IPS-11a (cell line): ENCODE measurements around the gene TMTC2.
"Not testable (repeated sequence)": the region's sequence is repeated elsewhere in the genome, so short reads cannot be mapped to it uniquely, and the experiment has no call there.

ENCODE experiments used
- H3K4me3 ChIP-seq: one replicate; pipeline ENCODE4 v1.5.1; 2013; ENCODE audit warnings: low read depth, low read length, control low read depth

TMTC2 gene

DNA sequence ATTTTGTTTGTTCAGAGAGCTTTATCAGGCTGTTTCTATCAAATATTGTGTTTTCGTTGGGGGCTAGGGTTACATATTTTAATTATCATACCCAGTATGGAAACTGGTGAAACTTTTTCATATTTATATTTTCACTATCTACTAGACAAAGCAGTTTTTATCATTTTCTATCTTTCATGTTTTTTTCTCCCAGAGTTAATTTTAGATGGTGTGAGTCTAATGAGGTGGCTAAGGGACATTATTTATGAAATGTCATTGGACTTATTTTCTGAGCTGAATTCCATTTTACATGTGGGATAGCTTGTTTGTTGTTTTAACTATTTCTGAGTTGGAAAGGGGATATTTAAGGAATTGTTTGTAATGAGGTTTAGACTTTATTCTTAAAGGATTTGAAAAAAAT lies 100.3 kb downstream of the TMTC2 start:
- H3K4me3 ChIP-seq, result no peak overlapping the region

DNA sequence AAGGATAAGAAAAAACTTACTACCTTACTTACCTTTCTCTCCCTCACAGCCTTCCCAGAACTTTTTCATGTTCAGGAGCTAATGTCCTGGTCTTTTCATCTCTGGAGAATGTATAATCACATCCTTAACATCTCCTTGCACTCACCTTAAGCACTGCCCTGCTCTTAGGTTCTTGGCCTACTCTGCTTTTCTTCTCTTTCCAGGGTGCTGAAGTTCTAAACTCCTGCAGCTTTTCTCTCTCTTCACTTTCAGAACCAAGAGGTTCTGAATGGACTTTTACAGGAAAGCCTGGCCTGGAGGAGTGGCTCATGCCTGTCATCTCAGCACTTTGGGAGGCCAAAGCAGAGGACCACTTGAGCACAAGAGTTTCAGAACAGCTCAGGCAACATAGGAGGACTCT lies 101.9 kb downstream of the TMTC2 start:
- no peak overlapping the region for H3K4me3 ChIP-seq

DNA sequence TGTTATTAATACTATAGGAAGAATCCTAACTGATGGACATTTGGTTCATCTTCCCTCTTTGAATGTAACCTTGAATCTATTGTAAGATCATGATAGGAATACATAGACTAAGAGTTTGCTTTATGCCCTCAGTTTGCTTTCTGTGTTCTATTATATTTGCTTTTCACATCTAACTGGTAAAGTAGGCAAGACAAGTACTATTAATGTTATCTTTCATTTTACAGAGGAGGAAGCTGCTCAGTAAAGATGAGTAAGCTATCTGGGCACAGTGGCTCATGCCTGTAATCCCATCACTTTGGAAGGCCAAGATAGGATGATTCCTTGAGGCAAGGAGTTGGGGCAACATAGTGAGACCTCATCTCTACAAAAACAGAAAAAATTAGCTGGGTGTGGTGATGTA lies 103.0 kb downstream of the TMTC2 start:
- H3K4me3 ChIP-seq, result no peak overlapping the region

DNA sequence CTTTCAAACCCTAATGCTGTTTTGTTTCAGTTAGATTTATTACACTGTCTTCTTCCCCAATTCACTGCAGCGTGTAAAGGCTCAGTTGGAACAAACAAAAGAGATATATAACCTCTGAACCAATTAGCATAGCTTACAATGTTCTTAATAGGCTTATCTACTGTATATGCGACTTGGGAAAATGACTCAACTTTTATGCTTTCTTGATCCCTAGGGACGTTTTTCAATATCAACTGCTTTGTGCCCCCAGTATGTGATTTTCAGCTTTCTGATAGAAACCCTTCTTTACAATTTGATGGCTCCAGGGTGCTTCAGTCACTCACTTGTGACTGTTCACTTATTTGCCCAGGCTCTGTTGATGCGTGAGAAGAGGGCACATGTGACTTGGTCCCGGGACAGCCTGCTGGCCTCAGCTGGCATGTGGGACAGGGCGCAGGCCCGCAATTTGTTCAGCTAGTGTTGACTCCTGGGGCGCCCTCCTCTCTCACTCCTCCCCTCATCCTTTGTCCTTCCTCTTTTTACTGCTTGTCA lies 107.1 kb downstream of the TMTC2 start:
- H3K4me3 ChIP-seq, result no peak overlapping the region

DNA sequence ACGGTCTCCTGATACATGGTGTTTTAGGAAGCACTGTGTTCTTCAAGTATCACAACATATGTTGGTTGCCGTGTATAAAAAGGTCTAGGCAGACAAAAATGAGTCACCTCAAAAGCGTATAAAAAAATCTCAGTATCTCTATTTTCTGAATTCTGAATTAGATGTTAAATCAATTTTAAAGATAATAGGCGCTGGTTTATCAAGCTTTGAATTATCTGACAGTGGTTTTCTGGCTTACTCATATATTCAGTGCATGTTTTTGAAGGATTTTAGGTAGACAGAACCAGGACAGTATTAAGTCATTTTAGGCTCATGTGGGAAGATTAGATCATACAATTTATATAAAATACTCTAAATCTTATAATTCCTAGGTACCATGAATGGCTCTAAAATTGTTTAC lies 110.8 kb downstream of the TMTC2 start:
- no peak overlapping the region for H3K4me3 ChIP-seq

DNA sequence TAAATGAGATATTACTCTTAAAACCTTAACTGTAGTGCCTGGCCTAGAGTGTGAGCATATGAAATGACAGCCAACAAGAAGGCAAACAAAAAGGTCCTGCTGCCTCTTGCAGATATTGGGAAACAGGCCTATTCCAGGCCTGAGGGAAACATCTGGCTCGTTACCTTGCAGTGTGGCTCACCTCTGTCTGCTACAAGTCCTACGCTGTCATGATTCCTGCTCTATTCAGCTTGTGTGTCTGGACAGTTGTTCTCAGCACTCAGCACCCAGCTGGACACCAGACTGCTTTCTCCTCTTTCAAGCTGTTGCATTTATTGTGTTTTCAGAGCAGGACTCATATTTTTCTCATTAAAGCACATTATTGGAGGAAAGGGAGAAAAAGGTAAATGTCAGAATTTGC lies 113.5 kb downstream of the TMTC2 start:
- no peak overlapping the region for H3K4me3 ChIP-seq

DNA sequence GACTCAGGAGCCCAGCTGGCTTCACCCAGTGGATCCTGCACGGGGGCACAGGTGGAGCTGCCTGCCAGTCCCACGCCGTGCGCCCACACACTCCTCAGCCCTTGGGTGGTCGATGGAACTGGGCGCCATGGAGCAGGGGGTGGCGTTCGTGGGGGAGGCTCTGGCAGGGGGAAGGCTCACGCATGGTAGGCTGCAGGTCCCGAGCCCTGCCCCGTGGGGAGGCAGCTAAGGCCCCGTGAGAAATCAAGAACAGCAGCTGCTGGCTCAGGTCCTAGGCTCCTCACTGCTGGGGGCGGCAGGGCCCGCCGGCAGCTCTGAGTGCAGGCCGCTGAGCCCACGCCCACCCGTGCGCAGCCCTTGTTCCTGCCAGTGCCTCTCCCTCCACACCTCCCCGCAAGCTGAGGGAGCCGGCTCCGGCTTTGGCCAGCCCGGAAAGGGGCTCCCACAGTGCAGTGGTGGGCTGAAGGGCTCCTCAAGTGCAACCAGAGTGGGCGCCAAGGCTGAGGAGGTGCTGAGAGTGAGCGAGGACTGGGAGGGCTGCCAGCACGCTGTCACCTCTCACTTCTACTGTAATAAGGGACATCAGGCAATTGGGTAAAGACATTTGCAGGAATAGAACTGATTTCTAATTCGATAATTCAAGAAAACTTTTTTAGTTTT lies 115.4 kb downstream of the TMTC2 start:
- no peak overlapping the region for H3K4me3 ChIP-seq

DNA sequence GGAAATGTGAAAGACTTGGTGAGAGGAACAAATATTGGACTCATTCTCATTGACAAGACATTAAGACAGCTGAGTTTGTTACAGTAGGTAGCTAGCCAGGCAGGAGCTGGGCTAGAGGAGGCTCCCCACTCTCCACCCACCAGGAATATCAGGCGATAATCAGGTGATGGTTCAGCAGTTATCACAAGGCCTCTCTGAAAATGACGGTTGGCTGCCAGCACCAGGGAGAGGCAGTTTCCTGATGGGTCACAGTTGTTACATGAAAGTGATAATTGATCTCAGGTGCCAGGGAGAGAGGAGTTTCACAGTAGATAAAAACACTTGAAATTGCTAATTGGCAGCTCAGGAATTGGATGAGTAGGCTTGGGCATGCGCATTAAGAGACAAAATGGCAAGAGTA lies 116.5 kb downstream of the TMTC2 start:
- H3K4me3 ChIP-seq, result no peak overlapping the region

DNA sequence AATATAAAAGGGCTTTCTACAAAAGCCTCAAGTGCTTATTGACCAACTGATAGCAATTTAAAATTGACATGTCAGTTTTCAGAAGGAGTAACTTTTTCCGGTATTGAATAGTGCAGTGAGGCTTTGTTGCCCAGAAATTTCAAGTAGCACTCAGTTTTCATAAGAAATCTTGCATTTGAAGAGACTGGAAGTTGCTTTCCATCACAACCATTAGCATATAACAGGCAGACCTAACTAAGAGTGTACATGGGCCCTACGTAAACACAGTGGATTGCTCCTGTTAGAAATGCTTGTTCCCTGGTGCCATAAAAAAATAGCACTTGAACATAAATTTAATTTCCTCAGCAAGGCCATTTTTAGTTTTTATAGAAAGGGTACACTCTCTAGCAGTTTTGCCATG lies 117.9 kb downstream of the TMTC2 start:
- H3K4me3 ChIP-seq, result no peak overlapping the region

DNA sequence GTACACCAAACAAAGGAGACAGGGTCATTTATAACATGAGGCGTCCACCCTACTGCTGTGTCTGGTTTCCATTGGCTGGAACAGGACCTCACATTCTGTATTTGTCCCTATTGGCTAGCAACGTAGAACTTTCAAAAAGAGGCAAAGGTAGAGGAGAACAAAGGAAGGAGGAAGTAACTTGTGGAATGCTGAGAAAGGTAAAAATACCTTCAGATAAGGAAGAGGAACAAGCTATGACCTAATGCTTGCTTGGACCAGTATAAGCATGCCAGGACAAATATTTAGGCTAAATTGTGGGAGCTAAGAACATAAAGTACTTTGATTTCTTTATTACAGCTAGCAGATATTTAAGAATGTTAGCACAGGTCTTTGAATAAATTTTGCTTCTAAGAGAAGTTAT lies 118.3 kb downstream of the TMTC2 start:
- H3K4me3 ChIP-seq, result not testable (repeated sequence)

DNA sequence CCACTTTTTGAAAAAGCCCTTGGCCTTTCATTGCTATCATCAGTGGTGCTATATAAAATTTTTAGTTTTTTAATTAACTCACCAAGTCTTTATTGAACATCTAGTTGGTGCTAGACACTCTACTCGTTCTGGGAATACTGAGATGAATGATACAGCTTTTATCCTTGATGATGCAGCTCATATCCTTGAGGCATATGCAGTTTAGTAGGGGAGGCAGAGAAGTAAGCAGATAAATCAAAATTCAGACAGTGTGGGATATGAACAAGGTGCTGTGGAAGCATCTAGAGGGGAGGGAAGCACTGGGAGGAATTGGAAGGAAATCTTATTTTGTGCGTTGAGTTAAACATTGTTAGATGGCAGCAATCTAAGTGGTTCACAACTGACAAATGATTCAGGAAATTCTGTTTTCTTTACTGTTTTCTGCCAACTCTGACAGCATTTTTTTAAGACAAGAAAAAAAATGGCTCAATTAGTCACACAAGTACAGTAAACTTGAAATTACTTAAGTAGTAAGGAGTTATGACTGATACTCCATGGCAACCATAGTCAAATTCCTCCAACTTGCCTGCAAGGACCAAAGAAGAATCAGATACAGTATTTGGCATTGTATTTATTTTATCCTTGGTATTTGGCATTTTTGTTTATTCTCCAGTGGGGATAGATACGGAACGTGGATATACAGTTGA lies 119.2 kb downstream of the TMTC2 start:
- H3K4me3 ChIP-seq, result no peak overlapping the region

DNA sequence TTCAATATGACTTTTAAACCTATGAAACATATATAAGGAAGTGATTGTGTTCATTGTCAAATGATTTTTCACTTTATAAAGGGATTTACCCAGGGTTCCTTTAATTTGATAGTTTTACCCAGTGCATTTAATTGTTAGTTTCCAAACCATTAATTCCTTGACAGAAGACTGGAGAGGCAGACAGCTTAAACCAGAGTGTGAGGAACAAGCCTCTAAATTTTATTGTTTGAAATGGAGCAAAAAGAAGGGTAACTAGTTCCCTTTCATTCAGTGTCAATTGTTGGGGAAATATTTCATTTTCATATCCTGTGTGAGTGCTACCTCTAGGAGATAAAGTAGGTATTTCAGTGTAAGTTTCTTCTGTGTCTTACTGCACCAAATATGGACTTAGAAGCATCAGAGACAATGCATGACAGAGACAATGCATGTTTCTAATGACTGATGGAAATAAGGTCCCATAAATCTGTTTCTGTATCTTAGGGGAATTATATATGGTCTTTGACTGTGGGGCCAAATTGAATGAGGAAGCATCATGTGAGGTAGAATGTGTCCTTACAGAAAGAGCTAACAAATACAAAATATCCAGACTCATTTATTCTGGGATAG lies 120.5 kb downstream of the TMTC2 start:
- H3K4me3 ChIP-seq, result no peak overlapping the region

DNA sequence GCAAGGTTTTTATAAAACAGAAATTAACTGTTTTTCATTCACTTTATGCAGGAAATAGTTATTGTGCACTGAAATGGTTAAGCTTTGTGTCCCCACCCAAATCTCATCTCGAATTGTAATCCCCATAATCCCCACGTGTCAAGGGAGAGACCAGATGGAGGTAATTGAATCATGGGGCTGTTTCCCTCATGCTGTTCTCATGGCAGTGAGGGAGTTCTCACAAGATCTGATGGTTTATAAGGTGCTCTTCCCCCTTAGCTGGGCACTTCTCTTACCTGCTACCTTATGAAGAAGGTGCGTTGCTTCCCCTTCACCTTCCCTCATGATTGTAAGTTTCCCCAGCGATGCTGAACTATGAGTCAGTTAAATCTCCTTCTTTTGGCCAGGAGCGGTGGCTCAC lies 123.9 kb downstream of the TMTC2 start:
- no peak overlapping the region for H3K4me3 ChIP-seq

DNA sequence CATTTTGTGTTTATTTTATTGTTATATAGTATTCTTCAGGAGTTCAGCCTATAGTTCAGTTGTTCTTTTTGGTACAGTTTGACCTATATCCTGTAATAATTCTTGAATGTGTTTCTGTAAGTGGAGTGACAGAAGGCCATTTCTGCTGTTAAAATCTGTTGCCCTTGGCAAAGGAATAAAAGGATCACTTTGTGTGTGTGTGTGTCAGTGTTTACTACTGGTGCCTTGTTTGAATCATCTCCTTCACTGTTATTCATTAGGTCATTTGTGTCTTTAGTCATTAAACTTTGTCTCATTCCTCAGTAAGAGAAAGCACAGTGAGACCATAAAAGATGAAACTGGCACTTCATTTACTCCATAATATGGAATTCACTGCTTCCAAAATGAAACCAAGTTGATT lies 130.7 kb downstream of the TMTC2 start:
- H3K4me3 ChIP-seq, result no peak overlapping the region

DNA sequence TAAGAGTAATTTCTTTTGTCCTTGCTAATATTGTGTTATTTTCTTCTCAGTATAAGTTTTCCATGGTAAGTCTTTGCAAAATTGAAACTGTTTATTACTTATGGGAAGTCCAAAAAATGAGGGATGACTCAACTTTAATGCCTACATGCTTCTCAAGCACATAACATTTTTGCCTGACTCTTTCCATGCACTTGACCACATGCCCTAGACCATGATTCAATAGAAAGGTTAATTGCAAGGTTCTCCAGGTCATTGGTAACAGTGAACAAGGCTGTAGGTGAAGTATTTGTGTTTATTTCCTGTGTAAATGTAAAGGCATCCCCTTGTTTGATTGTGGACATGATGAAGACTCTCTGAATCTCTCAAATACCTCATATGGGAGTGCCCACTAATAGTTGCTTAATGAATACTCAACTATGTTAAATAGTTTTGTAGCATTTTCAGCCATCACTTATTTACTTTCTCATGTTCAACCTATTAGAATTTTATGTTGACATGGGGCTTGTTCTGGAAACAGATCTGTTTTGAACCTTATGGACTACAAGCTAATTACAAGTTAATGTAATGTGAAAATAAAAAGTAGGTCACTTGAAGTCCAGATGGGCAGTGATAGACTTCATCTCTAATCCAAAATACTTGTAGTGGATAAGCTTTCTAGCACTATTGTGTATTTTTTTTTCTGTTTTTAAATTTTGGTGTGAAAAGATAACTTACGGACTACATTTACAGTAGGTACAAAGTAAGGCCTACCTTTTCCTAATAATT lies 131.7 kb downstream of the TMTC2 start:
- H3K4me3 ChIP-seq, result no peak overlapping the region

DNA sequence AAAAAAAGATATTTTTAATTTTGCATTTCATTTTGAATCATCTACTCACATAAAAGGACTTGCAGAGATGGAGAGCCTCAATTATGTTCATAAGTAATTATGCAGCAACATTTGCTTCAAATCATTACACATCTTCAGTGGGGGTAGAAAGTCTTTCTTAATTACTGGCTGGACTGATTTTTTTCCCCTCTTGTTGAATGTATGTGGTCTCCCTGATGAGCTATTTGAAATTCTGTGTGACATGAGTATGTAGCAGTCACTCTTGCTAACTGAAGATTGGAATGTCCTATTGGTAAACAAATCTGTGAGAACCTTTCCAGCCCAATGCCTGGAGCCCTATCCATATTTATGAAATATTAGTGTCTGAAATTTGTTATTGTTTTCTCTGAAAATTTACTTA lies 139.8 kb downstream of the TMTC2 start:
- no peak overlapping the region for H3K4me3 ChIP-seq

DNA sequence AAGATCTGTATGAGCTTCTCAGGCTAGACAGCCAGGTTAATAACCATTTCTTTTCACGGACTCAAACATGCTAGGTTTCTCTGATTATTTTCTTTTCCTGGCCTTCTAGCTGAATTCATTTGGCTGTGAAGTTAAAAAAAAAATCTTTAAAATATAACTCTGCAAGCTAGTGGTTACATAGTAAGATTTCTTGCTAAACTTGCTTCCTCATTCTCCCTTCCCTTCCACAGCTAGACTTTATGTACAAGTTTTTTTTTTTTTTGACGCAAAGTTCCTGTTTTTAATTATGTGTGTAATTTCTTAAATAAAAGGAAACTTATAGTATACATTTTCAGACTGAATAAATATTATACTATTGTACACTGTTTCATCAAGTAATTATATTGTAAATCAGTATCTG lies 145.4 kb downstream of the TMTC2 start:
- H3K4me3 ChIP-seq, result no peak overlapping the region

DNA sequence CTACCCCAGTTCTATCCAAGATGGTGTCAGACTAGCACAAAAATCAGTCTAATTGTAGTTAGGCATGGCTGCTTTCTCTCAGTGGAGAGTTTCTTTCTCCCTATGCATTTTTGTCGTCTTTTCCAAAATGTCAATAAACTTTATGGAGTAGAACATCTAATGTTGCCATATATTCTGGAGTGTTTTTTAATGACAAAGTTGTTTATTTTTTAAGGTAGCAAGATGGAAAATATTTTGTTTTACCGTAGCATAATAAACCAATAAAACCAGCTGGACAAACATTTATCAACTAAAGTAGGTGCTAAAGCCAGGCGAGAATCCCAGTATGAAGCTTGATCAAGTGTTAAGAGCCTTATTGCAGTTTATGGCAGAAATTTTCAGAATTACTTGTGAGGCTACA lies 146.3 kb downstream of the TMTC2 start:
- no peak overlapping the region for H3K4me3 ChIP-seq

DNA sequence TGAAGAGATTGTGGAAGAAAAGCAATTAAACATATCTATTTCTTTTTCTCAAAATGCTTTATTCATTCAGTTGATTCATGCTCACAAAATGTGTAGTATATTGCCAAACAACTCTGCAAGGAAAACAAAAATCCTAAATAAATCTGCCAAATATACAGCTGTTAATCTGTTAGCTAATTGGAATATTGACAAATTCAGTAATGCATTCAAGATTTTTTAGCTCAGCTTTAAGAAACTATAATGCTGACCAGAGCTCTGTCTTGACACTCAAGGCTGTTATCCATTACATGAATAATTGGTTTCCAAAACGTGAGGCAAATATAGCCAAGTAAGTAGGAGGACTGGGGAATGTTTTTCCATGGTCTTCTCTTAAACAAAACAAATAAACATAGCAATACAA lies 146.8 kb downstream of the TMTC2 start:
- H3K4me3 ChIP-seq, result no peak overlapping the region

DNA sequence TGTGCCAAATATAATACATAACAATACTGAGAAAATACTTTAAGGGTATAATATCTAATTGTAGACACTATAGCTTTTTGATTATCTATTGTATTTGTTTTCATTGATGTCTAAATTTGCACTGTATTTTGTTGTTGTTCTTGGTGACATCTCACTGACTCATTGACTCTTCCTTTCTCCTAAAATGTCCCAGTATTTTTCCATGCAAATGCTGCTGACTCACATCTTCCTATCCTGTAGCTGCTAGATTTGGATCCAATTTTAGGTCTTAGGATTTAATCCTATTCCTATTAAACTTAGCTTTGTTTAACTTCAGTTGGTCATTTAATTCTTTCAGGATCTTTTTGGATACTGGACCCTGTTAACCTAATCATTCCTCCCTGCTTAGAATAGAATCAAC lies 148.5 kb downstream of the TMTC2 start:
- no peak overlapping the region for H3K4me3 ChIP-seq

DNA sequence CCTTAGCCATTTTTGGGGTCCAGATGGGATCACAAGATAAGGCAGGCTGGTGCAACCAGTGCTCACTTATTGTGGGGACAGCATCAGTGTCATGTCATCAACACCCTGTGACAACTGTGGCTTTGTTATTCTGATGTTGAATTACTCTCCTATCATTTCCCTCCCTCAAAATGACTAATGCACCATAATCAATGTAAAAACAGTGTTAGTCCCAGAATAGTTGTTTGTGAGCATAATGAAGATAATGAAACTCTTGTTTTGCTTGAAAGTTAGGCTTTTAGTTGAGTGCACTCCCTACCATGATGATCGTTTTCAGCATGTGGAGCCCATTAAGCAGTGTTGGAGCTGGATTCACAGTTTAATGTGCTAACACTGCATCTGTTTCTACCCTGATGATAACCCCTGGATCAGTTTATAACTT lies 151.4 kb downstream of the TMTC2 start:
- H3K4me3 ChIP-seq, result no peak overlapping the region

DNA sequence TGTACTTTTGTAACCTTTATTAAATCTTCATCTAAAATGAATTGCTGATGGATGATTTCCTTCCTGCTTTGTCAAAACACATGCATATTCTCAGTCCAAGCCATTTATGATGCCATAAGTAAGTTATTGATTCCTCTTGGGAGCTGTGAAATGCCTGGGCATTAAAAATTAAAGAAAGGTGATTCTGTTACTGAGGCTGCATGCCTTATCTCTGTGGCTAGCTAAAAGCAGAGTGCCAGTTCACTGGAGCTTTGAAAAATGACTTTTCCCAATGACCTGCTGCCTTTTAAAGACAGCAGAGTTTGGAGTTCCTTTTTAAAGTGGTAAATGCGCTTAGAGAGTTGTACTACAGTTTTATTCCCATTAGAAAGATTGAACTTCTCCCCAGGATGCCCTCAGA lies 152.1 kb downstream of the TMTC2 start:
- no peak overlapping the region for H3K4me3 ChIP-seq
